HepG2 (cell line): Measurements from ENCODE around the gene ACOX3. TPM values are rescaled to one million over a fixed set of nuclear protein-coding genes. Genes with fewer than 3 reads are reported as not detected.

Experiments used
- ATAC-seq: fragments of 200-7000 bp; cut with Tn5 transposase; 3 replicates; pipeline ENCODE4 v1.9.1; 2020; ENCODE audit warnings: mild to moderate bottlenecking, moderate library complexity
- BruUV-seq: library from RNA; stranded (reverse); fragments of 400-500 nt; replicated peaks from 2 replicates; lab custom pipeline; 2021; lab: Mats Ljungman, UMichigan
- CTCF ChIA-PET: fragments of 300-600 bp; formaldehyde crosslinking; extraction: SDS; loops from one replicate; lab custom pipeline; 2021; ENCODE audit warnings: low total read pairs, inconsistent platforms, low intra/inter-chr PET ratio; lab: Yijun Ruan, JAX
- POLR2A ChIA-PET: fragments of 350-600 bp; sonication (Branson Sonifier 250); formaldehyde crosslinking; loops from one replicate; lab custom pipeline; 2020; ENCODE audit warnings: antibody characterized with exemption, inconsistent platforms; lab: Yijun Ruan, JAX
- DNase-seq: peaks from one replicate; pipeline ENCODE4 v3.0.0-alpha.2; 2015; ENCODE audit warnings: low spot score
- FAIRE-seq: peaks from 3 replicates; lab custom pipeline; 2011; peaks lifted over from hg19 to GRCh38; lab: Jason Lieb, UNC
- H2AFZ ChIP-seq: one replicate; pipeline ENCODE4 v1.6.1; 2011; ENCODE audit warnings: low read length, inconsistent platforms
- H3K27ac ChIP-seq: fragments of 300-600 bp; 3 replicates; pipeline ENCODE4 v1.8.0; 2011; ENCODE audit warnings: mixed run types, mild to moderate bottlenecking, mixed read lengths, low read length, inconsistent platforms; ENCODE audit not compliant: insufficient read depth; ENCODE audit errors: extremely low read length
- H3K27me3 ChIP-seq, 2 experiments: fragments of 200-600 bp in 1 of 2; 2 replicates in 1 of 2; 3 replicates in 1 of 2; pipeline versions ENCODE4 v1.6.0 to v1.8.0; 2011; ENCODE audit warnings: low read length in 2 of 2, mild to moderate bottlenecking in 2 of 2, moderate library complexity in 2 of 2, inconsistent platforms in 1 of 2; ENCODE audit not compliant: insufficient read depth in 2 of 2, control insufficient read depth in 1 of 2
- H3K36me3 ChIP-seq, 2 experiments: fragments of 200-600 bp in 1 of 2; replicated peaks in 1 of 2; 2 replicates in 1 of 2; 3 replicates in 1 of 2; pipeline versions ENCODE4 v1.5.1 to v1.8.0; 2011; ENCODE audit warnings: low read length in 2 of 2, inconsistent platforms in 1 of 2; ENCODE audit not compliant: insufficient read depth in 2 of 2, control insufficient read depth in 1 of 2
- H3K4me1 ChIP-seq: 2 replicates; pipeline ENCODE4 v1.5.1; 2012; ENCODE audit warnings: low read length, inconsistent platforms; ENCODE audit not compliant: insufficient read depth
- H3K4me2 ChIP-seq: 2 replicates; pipeline ENCODE4 v1.6.0; 2011; ENCODE audit warnings: low read depth, low read length, inconsistent platforms
- H3K4me3 ChIP-seq, 3 experiments: fragments of 200-600 bp in 1 of 3; sonication (generic), shearing (Covaris generic) in 1 of 3; replicated peaks in 1 of 3; 2 replicates each; pipeline ENCODE4 v1.5.1; 2011 to 2016; ENCODE audit warnings: low read length in 3 of 3, inconsistent platforms in 2 of 3, low read depth in 2 of 3, mild to moderate bottlenecking in 2 of 3, control low read depth in 1 of 3, mixed read lengths in 1 of 3; ENCODE audit not compliant: insufficient read depth in 1 of 3
- H3K79me2 ChIP-seq: one replicate; pipeline ENCODE4 v1.6.1; 2011; ENCODE audit warnings: low read length, inconsistent platforms; ENCODE audit not compliant: insufficient read depth
- H3K9ac ChIP-seq: 2 replicates; pipeline ENCODE4 v1.6.0; 2011; ENCODE audit warnings: mild to moderate bottlenecking, low read depth, low read length, inconsistent platforms; ENCODE audit not compliant: insufficient read depth
- H3K9me3 ChIP-seq: 2 replicates; pipeline ENCODE4 v1.5.1; 2012; ENCODE audit warnings: mild to moderate bottlenecking, low read length
- H4K20me1 ChIP-seq: 2 replicates; pipeline ENCODE4 v1.6.0; 2011; ENCODE audit warnings: inconsistent platforms, mild to moderate bottlenecking, low read length, moderate library complexity; ENCODE audit not compliant: insufficient read depth
- AGO2 ChIP-seq: fragments of 200-400 bp; formaldehyde crosslinking; optimal IDR thresholded peaks from 2 replicates; pipeline ENCODE3; 2017; ENCODE audit warnings: mild to moderate bottlenecking, low read depth, low read length, moderate library complexity
- DDIT3 ChIP-seq: sonication (generic); formaldehyde crosslinking; IDR thresholded peaks from 2 replicates; pipeline ENCODE4 v1.4.0; 2020; ENCODE audit warnings: mild to moderate bottlenecking, missing genetic modification reagents
- FOXA1 ChIP-seq, 2 experiments: fragments of 450-650 bp in 1 of 2; sonication (generic) in 1 of 2; formaldehyde crosslinking in 1 of 2; IDR thresholded peaks; 2 replicates each; pipeline versions ENCODE4 v1.4.0 to v1.6.1; 2016 to 2020; ENCODE audit warnings: missing genetic modification reagents in 1 of 2
- GABPB1 ChIP-seq: IDR thresholded peaks from 2 replicates; pipeline ENCODE4 v1.6.1; 2016; ENCODE audit warnings: mild to moderate bottlenecking, missing genetic modification reagents, moderate library complexity, missing compliant biosample characterization
- HMGA1 ChIP-seq: sonication (generic); formaldehyde crosslinking; conservative IDR thresholded peaks from 2 replicates; pipeline ENCODE4 v1.4.0; 2020; ENCODE audit warnings: missing genetic modification reagents
- HOXA9 ChIP-seq: sonication (generic); formaldehyde crosslinking; IDR thresholded peaks from 2 replicates; pipeline ENCODE4 v1.8.1; 2022; ENCODE audit warnings: missing genetic modification reagents, mild to moderate bottlenecking, moderate library complexity, borderline replicate concordance
- NFYC ChIP-seq: IDR thresholded peaks from 2 replicates; pipeline ENCODE4 v1.6.1; 2016; ENCODE audit warnings: missing genetic modification reagents, missing compliant biosample characterization
- SMC3 ChIP-seq: IDR thresholded peaks from 2 replicates; pipeline ENCODE4 v1.6.1; 2011; ENCODE audit warnings: low read length, improper control_type of control experiment
- TEAD3 ChIP-seq: optimal IDR thresholded peaks from 2 replicates; pipeline ENCODE3; 2016; ENCODE audit warnings: borderline replicate concordance
- YEATS4 ChIP-seq: sonication (generic); formaldehyde crosslinking; IDR thresholded peaks from 2 replicates; pipeline ENCODE4 v1.4.0; 2020; ENCODE audit warnings: missing genetic modification reagents, borderline replicate concordance
- ZKSCAN5 ChIP-seq: sonication (generic); formaldehyde crosslinking; IDR thresholded peaks from 2 replicates; pipeline ENCODE4 v1.5.1; 2020; ENCODE audit warnings: mild to moderate bottlenecking, missing genetic modification reagents
- ZNF382 ChIP-seq: sonication (generic); formaldehyde crosslinking; IDR thresholded peaks from 2 replicates; pipeline ENCODE4 v1.5.0; 2020; ENCODE audit warnings: missing genetic modification reagents, mild to moderate bottlenecking, borderline replicate concordance
- ZNF772 ChIP-seq: sonication (generic); formaldehyde crosslinking; IDR thresholded peaks from 2 replicates; pipeline ENCODE4 v1.5.0; 2020; ENCODE audit warnings: mild to moderate bottlenecking, missing genetic modification reagents
- ZNF773 ChIP-seq: sonication (generic); formaldehyde crosslinking; IDR thresholded peaks from 2 replicates; pipeline ENCODE4 v1.4.0; 2020; ENCODE audit warnings: missing genetic modification reagents, borderline replicate concordance
- WGBS: methylation state at CpG from one replicate; pipeline ENCODE4 v1.1.6; 2017; ENCODE audit warnings: low lambda C conversion rate; 5-methylcytosine and 5-hydroxymethylcytosine counted together
- in situ Hi-C: cut with HindIII; loops from 2 replicates; pipeline ENCODE4 v1.10.0; 2017; ENCODE audit warnings: low pct_unique_long_range_greater_than_20kb; ENCODE audit not compliant: extremely low pct_ligation_motif_present
- intact Hi-C: fragments of 100-400 bp; cut with micrococcal nuclease; formaldehyde crosslinking; loops from one replicate; pipeline ENCODE4 v1.10.0; 2022; ENCODE audit not compliant: unreplicated experiment
- polyA plus RNA-seq, 8 experiments: library from polyadenylated mRNA; depleted of rRNA in 3 of 8; stranded (reverse) in 7 of 8; unstranded in 1 of 8; fragments of >200 nt; fragmentation: Illumina TruSeq in 4 of 8; extraction: Trizol in 4 of 8; gene quantifications; 2 replicates each; pipeline versions ENCODE4 v1.2.1 to v1.2.3, GENCODE V29; 2011 to 2016; ENCODE audit warnings: low read depth in 4 of 8, missing spikeins in 1 of 8, mixed read lengths in 1 of 8; ENCODE audit not compliant: insufficient read depth in 1 of 8
- total RNA-seq, 5 experiments: library from RNA; depleted of rRNA; stranded (reverse); fragments of >200 nt; fragmentation: Illumina TruSeq; extraction: Trizol; gene quantifications; 2 replicates each; pipeline ENCODE4 v1.2.3, GENCODE V29; 2016; ENCODE audit warnings: low read depth in 1 of 5

Gene ACOX3
- total and polyA plus RNA-seq, 2 of the 13 experiments (the other 11 are each of a cell fraction or from before 2014, with no cell fraction given): 4.2 to 17.8 TPM

- H3K27me3 ChIP-seq: no peaks in the 10 kb centered on the region; a peak in 1 of 5 replicates
- H3K4me1 ChIP-seq: no peaks in the 10 kb centered on the region
- no peaks in the 10 kb centered on the region for H3K9me3 ChIP-seq
- 96% methylated on average over 15 of the region's 27 CpGs for WGBS
- H3K27ac ChIP-seq: no peak overlapping the region
- TF ChIP-seq TEAD3 (CRISPR knock-in tag) (no peak), HMGA1 (CRISPR knock-in tag) (no peak), ZNF773 (CRISPR knock-in tag) (no peak), NFYC (no peak), ZKSCAN5 (CRISPR knock-in tag) (no peak), ZNF382 (CRISPR knock-in tag) (no peak), SMC3 (no peak), GABPB1 (CRISPR knock-in tag) (no peak), HOXA9 (CRISPR knock-in tag) (no peak), AGO2 (no peak), FOXA1 (IDR thresholded peaks at IDR 0.05) (no peak), FOXA1 (CRISPR knock-in tag; IDR thresholded peaks at IDR 0.05) (no peak), YEATS4 (CRISPR knock-in tag) (no peak), ZNF772 (CRISPR knock-in tag) (no peak), DDIT3 (CRISPR knock-in tag) (no peak)
- no peak overlapping the region for H3K9ac ChIP-seq
- no peak overlapping the region for H3K4me2 ChIP-seq
- intact Hi-C loops: no loop called here
- DNase-seq (no peak), ATAC-seq (no peak), FAIRE-seq (no peak)
- no peaks in the 10 kb centered on the region for H4K20me1 ChIP-seq
- in situ Hi-C loops: no loop called here
- peaks cover 0 to 22% of the 10 kb centered on the region in 2 experiments; a peak in 3 of 5 replicates for H3K36me3 ChIP-seq
- H2AFZ ChIP-seq: no peak overlapping the region
- no peaks in the 10 kb centered on the region for H3K79me2 ChIP-seq
- BruUV-seq: no TSS peak
- ChIA-PET CTCF (no interaction called here), POLR2A (no interaction called here)
- no peak overlapping the region for H3K4me3 ChIP-seq
These were observed 43.6 kb downstream of the ACOX3 start for GRCh38 chr4:8396762-8397406.
